GM12878 (cell line): ENCODE results near the gene PARP6. TPM values are rescaled to one million over a fixed set of nuclear protein-coding genes. Genes with fewer than 3 reads are reported as not detected.

ENCODE experiments used
- CUX1 ChIP-seq: IDR thresholded peaks from 2 replicates; pipeline ENCODE4 v1.6.1; 2012; ENCODE audit warnings: improper control_type of control experiment, low read depth, low read length; ENCODE audit not compliant: insufficient replicate concordance
- JUND ChIP-seq: IDR thresholded peaks from 2 replicates; pipeline ENCODE4 v1.6.1; 2012; ENCODE audit warnings: low read depth, mild to moderate bottlenecking, low read length, improper control_type of control experiment, moderate library complexity
- NR2C1 ChIP-seq: fragments of 450-650 bp; IDR thresholded peaks from 2 replicates; pipeline ENCODE4 v1.6.1; 2017; ENCODE audit warnings: antibody characterized with exemption, mild to moderate bottlenecking, moderate library complexity
- TBL1XR1 ChIP-seq: IDR thresholded peaks from 2 replicates; pipeline ENCODE4 v1.6.1; 2012; ENCODE audit warnings: low read depth, low read length, improper control_type of control experiment
- ZBTB40 ChIP-seq: fragments of 450-650 bp; IDR thresholded peaks from 2 replicates; pipeline ENCODE4 v1.6.1; 2016; ENCODE audit warnings: mild to moderate bottlenecking, moderate library complexity, borderline replicate concordance
- ZNF622 ChIP-seq: fragments of 450-650 bp; IDR thresholded peaks from 2 replicates; pipeline ENCODE4 v1.6.1; 2017; ENCODE audit warnings: mild to moderate bottlenecking, inconsistent platforms
- polyA plus RNA-seq, 11 experiments: library from polyadenylated mRNA; depleted of rRNA in 4 of 11; unstranded in 6 of 11; stranded (reverse) in 5 of 11; fragments of >200 nt; fragmentation: Nextera tagmentation in 4 of 11; fragmentation: Illumina TruSeq in 1 of 11; extraction: Ambion mirVana in 4 of 11; extraction: Trizol in 1 of 11; gene quantifications; 1 replicate in 1 of 11; 2 replicates in 10 of 11; pipeline versions ENCODE4 v1.2.1 to v1.2.3, GENCODE V29; 2011 to 2016; ENCODE audit warnings: inconsistent platforms in 2 of 11, missing spikeins in 2 of 11, low read depth in 1 of 11
- total RNA-seq, 4 experiments: library from RNA; depleted of rRNA in 3 of 4; stranded (reverse); fragments of >200 nt in 3 of 4; fragmentation: Illumina TruSeq in 1 of 4; extraction: Trizol in 1 of 4; gene quantifications; 2 replicates each; pipeline versions ENCODE4 v1.2.1 to v1.2.3, GENCODE V29; 2013 to 2021

The PARP6 gene
- total and polyA plus RNA-seq, 10 of the 15 experiments (the other 5 are each of a cell fraction or from before 2014, with no cell fraction given) = 14.3 to 73.5 (median 26.9) TPM

GRCh38 chr15:72315706-72316370, 43.5 kb upstream of the PARP6 start (continued):
- TF ChIP-seq ZBTB40 = no peak
- no peak for TF ChIP-seq CUX1
- no peak for TF ChIP-seq ZNF622
- TF ChIP-seq TBL1XR1 = no peak
- no peak for TF ChIP-seq NR2C1
- TF ChIP-seq JUND = no peak
